ENCODE results near the gene ENOX1.

GRCh38 chr13:43487885-43488284, 298.9 kb downstream of the ENOX1 start:
- no peak for TF ChIP-seq CTCF (IDR thresholded peaks at IDR 0.05)
- TF ChIP-seq POLR2A (IDR thresholded peaks at IDR 0.05): no peak

All from testis (tissue), 2 donors.